AG09319 (cell line): ENCODE measurements around the gene PRKCQ.

Source experiments
- DNase-seq: peaks from one replicate; pipeline ENCODE4 v3.0.0-alpha.2; 2010; ENCODE audit warnings: low read depth; ENCODE audit errors: extremely low read depth
- TF ChIP-seq, protein P1 (sequence below): IDR thresholded peaks from 2 replicates; pipeline ENCODE4 v1.5.1; 2011; ENCODE audit warnings: low read depth, mild to moderate bottlenecking, inconsistent platforms, low read length, moderate library complexity

PRKCQ gene

GRCh38 chr10:6463366-6463765, 116.7 kb downstream of the PRKCQ start:
- TF ChIP-seq, protein P1, sequence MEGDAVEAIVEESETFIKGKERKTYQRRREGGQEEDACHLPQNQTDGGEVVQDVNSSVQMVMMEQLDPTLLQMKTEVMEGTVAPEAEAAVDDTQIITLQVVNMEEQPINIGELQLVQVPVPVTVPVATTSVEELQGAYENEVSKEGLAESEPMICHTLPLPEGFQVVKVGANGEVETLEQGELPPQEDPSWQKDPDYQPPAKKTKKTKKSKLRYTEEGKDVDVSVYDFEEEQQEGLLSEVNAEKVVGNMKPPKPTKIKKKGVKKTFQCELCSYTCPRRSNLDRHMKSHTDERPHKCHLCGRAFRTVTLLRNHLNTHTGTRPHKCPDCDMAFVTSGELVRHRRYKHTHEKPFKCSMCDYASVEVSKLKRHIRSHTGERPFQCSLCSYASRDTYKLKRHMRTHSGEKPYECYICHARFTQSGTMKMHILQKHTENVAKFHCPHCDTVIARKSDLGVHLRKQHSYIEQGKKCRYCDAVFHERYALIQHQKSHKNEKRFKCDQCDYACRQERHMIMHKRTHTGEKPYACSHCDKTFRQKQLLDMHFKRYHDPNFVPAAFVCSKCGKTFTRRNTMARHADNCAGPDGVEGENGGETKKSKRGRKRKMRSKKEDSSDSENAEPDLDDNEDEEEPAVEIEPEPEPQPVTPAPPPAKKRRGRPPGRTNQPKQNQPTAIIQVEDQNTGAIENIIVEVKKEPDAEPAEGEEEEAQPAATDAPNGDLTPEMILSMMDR, result no peak
- no peak for DNase-seq

GRCh38 chr10:6461961-6462360, 118.1 kb downstream of the PRKCQ start:
- TF ChIP-seq, protein P1, result no peak

GRCh38 chr10:6460861-6461409, 119.1 kb downstream of the PRKCQ start:
- TF ChIP-seq, protein P1, result no peak
- DNase-seq, result no peak

More at GRCh38 chr10:6461961-6462360, 118.1 kb downstream of the PRKCQ start:
- DNase-seq, result no peak

DNA sequence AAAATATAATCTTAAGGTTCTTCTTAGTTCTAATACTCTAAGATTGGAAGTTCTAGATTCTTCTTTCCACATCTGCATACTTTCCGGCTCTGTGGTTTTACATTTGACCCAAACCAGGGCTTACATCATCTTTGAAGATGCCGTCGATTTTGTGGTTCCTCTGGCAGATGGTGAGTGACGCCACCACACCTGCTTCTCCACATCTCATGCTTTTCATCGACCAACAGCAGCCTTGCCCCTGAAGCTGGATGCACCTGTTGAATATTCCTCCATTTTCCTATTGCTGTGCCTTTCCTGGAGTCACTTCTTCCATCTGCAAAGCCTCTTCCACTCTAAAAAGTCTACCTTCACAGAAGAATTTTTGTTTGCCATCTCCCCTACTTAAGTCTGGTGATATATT, 121.3 kb downstream of the PRKCQ start:
- TF ChIP-seq, protein P1, result no peak
- no peak for DNase-seq

- TF ChIP-seq, protein P1, result no peak
- DNase-seq, result no peak
Measured at GRCh38 chr10:6457376-6457775, 122.7 kb downstream of the PRKCQ start.

DNA sequence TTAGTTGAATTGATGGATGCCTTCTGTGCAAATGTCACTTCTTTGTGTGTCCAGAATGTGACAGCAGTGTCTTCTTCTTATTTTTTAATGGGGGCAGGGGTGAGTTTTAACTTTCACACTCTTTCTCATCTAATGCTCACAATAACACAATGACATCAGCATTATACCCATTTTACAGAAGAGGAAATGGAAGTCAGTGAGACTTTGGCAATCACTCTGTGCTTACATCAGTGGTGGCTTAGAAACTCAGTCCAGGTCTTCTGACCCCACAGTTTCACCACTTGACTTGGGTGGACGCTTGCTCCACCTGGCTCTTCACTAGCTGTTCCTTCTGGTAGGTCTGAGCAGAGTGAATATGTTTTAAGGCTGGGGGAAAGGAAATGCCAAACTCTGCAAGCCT, 124.0 kb downstream of the PRKCQ start:
- no peak for DNase-seq
- TF ChIP-seq, protein P1, result no peak

DNA sequence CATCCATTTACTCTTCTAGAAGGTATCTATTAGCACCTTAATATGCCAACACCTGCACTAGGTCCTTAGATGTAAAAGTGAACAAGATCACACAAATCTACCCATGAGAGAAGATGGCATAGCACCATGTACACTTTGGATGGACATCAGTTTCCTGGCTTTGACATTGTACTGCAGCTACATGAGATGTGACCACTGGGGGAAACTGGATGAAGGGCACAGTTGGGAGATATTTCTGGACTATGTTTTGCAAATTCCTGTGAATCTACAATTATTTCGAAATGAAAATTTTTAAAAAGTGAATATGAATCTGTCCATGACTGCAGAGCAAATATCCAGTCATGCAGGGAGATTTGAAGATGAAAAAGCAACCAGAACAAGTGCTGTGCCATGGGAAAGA, 124.5 kb downstream of the PRKCQ start:
- DNase-seq, result no peak

More for the DNA sequence above, 124.5 kb downstream of the PRKCQ start:
- TF ChIP-seq, protein P1, result no peak
